Pancreas (tissue), 10 donors: ENCODE data around the gene IQSEC1. TPM values are rescaled to one million over a fixed set of nuclear protein-coding genes. Genes with fewer than 3 reads are reported as not detected.

Source experiments
- ATAC-seq, 4 donors: fragments of 200-7000 bp; cut with Tn5 transposase; one replicate each; pipeline versions ENCODE4 v1.8.0 to v1.9.1; 2020; ENCODE audit warnings: mild to moderate bottlenecking in 4 of 4, moderate library complexity in 4 of 4
- DNase-seq, 6 donors: peaks; one replicate each; pipeline ENCODE4 v3.0.0-alpha.2; 2020
- FAIRE-seq: peaks from 2 replicates; lab custom pipeline; 2012; peaks lifted over from hg19 to GRCh38; lab: Jason Lieb, UNC
- H3K27ac ChIP-seq, 4 donors: fragments of 200-600 bp; sonication (generic); 1 replicate in 3 of 4; 2 replicates in 1 of 4; pipeline versions ENCODE4 v1.5.0 to v1.8.0; 2020
- H3K27me3 ChIP-seq, 4 donors: fragments of 200-600 bp; one replicate each; pipeline ENCODE4 v1.8.0; 2021
- H3K36me3 ChIP-seq, 3 donors: fragments of 200-600 bp; sonication (generic) in 1 of 3; one replicate each; pipeline versions ENCODE4 v1.5.0 to v1.8.0; 2020 to 2021
- H3K4me1 ChIP-seq, 3 donors: fragments of 200-600 bp; one replicate each; pipeline ENCODE4 v1.8.0; 2021
- H3K4me3 ChIP-seq, 4 donors: fragments of 200-600 bp; sonication (generic) in 2 of 4; one replicate each; pipeline versions ENCODE4 v1.5.0 to v1.8.0; 2020 to 2021
- H3K9me3 ChIP-seq, 4 donors: fragments of 200-600 bp; one replicate each; pipeline ENCODE4 v1.8.0; 2021
- WGBS, 2 donors: extraction: QIAGEN DNeasy Blood & Tissue Kit; methylation state at CpG; one replicate each; pipeline ENCODE4 v1.1.7; 2013; 5-methylcytosine and 5-hydroxymethylcytosine counted together
- intact Hi-C, 3 donors: fragments of 100-400 bp; cut with DNase I; formaldehyde crosslinking; loops; one replicate each; pipeline versions ENCODE4 v1.11.1 to v1.14.2; 2022
- polyA plus RNA-seq, 2 donors: library from polyadenylated mRNA; stranded (reverse); fragments of 200-250 nt; gene quantifications; one replicate each; pipeline ENCODE4 v1.2.3, GENCODE V29; 2013
- total RNA-seq, 6 donors: library from RNA; stranded (reverse); fragmentation: NEBNext Ultra II Directional in 4 of 6; extraction: Animal tissue kit (Norgen Biotek cat#: 25700) in 4 of 6; gene quantifications; one replicate each; pipeline versions ENCODE4 v1.2.1 to v1.2.4, GENCODE V29; 2021 to 2023
- TF ChIP-seq, protein P1 (sequence below), 4 donors: fragments of 200-600 bp; sonication (generic) in 3 of 4; IDR thresholded peaks; one replicate each; pipeline versions ENCODE4 v1.5.0 to v1.8.0; 2021; ENCODE audit warnings: antibody characterized with exemption in 4 of 4
- donor health status: healthy with polysubstance abuse.
- donor health status: DM: no; HTN: no; CAD: no; lungs with moderate emphysema.
- donor health status: DM: no; HTN: no; CAD: no.
- donor health status: control.
- donor health status: control.
- donor health status: Bipolar disorder and iron deficiency.
- donor health status: DM: yes; HTN: yes; CAD: no.
- donor health status: DM: no; HTN: no; CAD: no.
- donor health status: DM: no; HTN: no; CAD: no.
- donor health status: DM: yes; HTN: yes; CAD: no.

IQSEC1 gene
- total and polyA plus RNA-seq, 8 donors, result 15.0 to 27.9 (median 23.1) TPM

DNA sequence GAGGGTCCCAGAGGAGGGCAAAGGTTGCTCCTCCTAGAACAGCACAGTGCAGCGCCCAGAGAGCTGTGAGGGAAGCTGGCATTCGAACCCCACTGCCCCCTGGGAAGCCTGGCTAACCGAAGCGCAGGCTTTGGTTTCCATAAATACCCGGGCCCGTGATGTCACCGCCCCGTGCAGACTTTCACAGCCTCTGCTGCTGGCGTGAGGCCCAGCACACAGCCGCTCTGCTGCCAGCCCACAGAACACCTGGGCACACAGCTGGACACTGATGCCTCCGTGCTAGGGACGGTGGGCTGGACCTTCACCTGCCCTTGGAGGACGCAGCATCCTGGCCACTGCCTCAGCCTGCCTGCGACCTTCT lies 1.0 kb downstream of the IQSEC1 start:
- intact Hi-C loops, result no loop called here
- Histone ChIP-seq H3K36me3 (no peaks in the 10 kb centered on the region), H3K27ac (no peak overlapping the region), H3K27me3 (no peaks in the 10 kb centered on the region), H3K9me3 (no peaks in the 10 kb centered on the region), H3K4me3 (no peak overlapping the region), H3K4me1 (no peaks in the 10 kb centered on the region)
- 75 to 82% methylated on average over 14 of the region's 14 CpGs for WGBS, 2 donors
- ATAC-seq (no peak), FAIRE-seq (no peak), DNase-seq (peak in 1 of 6 donors; percentile 30)
- TF ChIP-seq, protein P1, sequence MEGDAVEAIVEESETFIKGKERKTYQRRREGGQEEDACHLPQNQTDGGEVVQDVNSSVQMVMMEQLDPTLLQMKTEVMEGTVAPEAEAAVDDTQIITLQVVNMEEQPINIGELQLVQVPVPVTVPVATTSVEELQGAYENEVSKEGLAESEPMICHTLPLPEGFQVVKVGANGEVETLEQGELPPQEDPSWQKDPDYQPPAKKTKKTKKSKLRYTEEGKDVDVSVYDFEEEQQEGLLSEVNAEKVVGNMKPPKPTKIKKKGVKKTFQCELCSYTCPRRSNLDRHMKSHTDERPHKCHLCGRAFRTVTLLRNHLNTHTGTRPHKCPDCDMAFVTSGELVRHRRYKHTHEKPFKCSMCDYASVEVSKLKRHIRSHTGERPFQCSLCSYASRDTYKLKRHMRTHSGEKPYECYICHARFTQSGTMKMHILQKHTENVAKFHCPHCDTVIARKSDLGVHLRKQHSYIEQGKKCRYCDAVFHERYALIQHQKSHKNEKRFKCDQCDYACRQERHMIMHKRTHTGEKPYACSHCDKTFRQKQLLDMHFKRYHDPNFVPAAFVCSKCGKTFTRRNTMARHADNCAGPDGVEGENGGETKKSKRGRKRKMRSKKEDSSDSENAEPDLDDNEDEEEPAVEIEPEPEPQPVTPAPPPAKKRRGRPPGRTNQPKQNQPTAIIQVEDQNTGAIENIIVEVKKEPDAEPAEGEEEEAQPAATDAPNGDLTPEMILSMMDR (IDR thresholded peaks at IDR 0.05), result no peak

DNA sequence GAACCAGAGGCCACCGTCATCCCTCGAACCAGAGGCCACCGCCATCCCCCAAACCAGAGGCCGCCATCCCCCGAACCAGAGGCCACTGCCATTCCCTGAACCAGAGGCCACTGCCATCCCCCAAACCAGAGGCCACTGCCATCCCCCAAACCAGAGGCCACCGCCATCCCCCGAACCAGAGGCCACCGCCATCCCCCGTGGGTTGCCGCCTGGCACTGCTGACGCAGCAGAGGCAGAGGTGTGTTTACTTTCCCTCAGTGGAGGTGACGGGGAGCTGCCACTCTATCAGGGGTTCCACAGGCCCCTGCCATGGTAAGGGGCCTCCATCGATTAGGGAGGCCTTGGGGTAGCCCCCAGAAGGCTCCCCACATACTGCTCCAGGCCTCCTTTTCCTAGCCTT lies 1.5 kb downstream of the IQSEC1 start:
- Histone ChIP-seq H3K27me3 (no peaks in the 10 kb centered on the region), H3K36me3 (no peaks in the 10 kb centered on the region), H3K4me1 (no peaks in the 10 kb centered on the region), H3K4me3 (no peak overlapping the region), H3K9me3 (no peaks in the 10 kb centered on the region), H3K27ac (no peak overlapping the region)
- no peak for FAIRE-seq
- ATAC-seq, result no peak
- TF ChIP-seq, protein P1 (IDR thresholded peaks at IDR 0.05), result no peak
- intact Hi-C loops, result no loop called here
- no peak for DNase-seq
- 87 to 93% methylated on average over 13 of the region's 13 CpGs for WGBS, 2 donors

DNA sequence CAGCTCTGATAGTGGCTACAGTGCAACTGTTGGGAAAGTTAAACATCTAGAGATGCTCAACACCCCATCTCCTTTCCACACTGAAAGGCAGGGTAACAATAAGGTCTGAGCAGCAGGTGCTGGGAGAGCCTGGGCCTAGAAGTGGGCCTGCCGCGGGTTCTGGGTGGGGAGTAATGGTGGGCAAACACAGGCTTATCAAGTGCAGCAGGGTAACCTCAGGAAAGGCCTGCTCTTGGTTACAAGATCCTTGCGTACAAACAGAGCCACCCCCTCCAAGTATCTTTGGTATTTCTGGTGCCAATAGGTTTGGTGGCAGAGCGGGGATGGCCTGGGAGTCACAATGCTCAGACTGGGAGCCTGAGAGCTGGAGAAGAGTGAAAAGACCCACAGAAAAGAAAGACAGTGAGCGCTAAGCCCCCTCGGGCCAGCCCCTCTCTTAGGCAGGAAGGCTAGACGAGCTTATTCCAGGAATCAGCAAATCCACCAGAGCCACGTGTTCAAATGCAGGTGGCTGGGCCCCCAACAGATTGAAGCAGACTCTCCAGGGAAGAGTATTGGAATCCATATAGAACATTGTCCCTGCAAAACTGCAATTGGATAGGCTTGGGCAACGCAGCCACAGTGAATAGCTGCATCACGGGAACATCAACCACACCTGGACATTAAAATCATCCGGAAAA lies 2.7 kb downstream of the IQSEC1 start:
- Histone ChIP-seq H3K9me3 (no peaks in the 10 kb centered on the region), H3K36me3 (no peaks in the 10 kb centered on the region), H3K27me3 (no peaks in the 10 kb centered on the region), H3K27ac (no peak overlapping the region), H3K4me3 (no peak overlapping the region), H3K4me1 (no peaks in the 10 kb centered on the region)
- TF ChIP-seq, protein P1 (IDR thresholded peaks at IDR 0.05), result no peak
- intact Hi-C loops, result no loop called here
- no peak for DNase-seq
- WGBS, 2 donors, result 87 to 88% methylated on average over 10 to 11 of the region's 11 CpGs
- no peak for ATAC-seq
- no peak for FAIRE-seq

DNA sequence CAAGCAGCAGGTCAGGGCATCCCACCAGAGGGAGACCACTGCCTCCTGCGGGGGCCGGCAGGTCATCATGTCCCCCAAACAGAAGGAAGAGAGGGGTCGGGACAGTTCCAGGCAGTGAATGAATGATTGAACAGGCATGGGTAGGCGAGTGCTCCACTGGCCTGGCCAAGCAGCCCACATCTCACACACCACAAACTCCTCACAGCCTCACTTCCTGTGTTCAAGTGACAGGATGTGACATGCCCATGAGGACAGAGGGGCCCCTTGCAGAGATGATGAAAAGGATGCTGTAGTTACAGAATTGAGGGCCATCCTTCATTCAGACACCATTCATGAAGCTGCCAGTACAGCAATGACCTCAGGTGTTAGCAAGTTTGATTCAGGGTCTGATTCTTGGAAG lies 3.7 kb downstream of the IQSEC1 start:
- DNase-seq, result no peak
- H3K36me3 ChIP-seq, result no peaks in the 10 kb centered on the region
- no peak for ATAC-seq
- TF ChIP-seq, protein P1 (IDR thresholded peaks at IDR 0.05), result no peak
- H3K4me1 ChIP-seq, result no peaks in the 10 kb centered on the region
- H3K27me3 ChIP-seq, result no peaks in the 10 kb centered on the region
- no peak for FAIRE-seq
- WGBS, 2 donors, result 89 to 90% methylated on average over 4 of the region's 4 CpGs
- intact Hi-C loops, result no loop called here
- H3K27ac ChIP-seq, result no peak overlapping the region
- H3K4me3 ChIP-seq, result no peak overlapping the region
- H3K9me3 ChIP-seq, result no peaks in the 10 kb centered on the region

DNA sequence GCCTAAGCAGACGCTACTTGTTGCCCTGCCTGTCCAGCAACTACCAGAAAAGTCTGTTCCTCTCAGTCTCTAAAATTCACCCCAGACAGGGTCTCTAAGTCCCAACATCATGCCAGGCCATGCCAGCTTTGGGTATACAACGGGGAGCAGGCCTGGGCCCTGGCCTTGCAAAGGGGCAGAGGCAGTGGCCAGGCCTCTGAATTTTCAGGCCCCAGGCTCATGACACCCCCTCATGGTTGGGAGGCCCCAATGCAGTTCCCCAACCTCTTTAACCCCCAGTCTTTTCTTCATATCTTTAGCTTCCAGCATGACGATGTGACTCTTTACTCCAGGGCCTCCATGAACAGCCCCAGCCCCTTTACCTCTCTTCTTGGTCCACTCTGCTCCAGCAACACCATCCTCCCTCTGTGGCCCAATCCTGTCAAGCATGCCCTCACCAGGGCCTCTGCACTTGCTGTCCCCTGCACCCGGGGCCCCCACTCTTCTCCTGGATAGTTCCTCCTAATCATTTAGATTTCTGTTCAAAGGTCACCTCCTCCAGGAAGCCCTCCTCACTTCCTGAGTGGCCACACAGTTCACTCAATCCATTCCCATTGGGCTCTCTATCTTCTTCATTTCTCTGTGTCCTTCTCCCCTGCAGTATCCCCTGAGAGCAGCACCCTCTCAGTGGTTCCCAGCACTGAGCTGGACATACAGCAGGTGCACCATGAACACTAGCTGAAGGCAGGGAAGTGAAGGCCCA lies 4.8 kb downstream of the IQSEC1 start:
- H3K4me3 ChIP-seq, result no peak overlapping the region
- ATAC-seq, result no peak
- H3K36me3 ChIP-seq, result no peaks in the 10 kb centered on the region
- DNase-seq, result no peak
- WGBS, 2 donors, result 72 to 81% methylated on average over 4 of the region's 4 CpGs
- H3K27me3 ChIP-seq, result no peaks in the 10 kb centered on the region
- TF ChIP-seq, protein P1 (IDR thresholded peaks at IDR 0.05), result no peak
- no peaks in the 10 kb centered on the region for H3K4me1 ChIP-seq
- intact Hi-C loops, result no loop called here
- no peaks in the 10 kb centered on the region for H3K9me3 ChIP-seq
- H3K27ac ChIP-seq, result no peak overlapping the region
- no peak for FAIRE-seq
